ENCODE measurements around the gene MGST1. TPM values are rescaled to one million over a fixed set of nuclear protein-coding genes. Genes with fewer than 3 reads are reported as not detected.

Gene MGST1
- total and polyA plus RNA-seq, 8 donors, result 65.3 to 679 (median 77.1) TPM

DNA sequence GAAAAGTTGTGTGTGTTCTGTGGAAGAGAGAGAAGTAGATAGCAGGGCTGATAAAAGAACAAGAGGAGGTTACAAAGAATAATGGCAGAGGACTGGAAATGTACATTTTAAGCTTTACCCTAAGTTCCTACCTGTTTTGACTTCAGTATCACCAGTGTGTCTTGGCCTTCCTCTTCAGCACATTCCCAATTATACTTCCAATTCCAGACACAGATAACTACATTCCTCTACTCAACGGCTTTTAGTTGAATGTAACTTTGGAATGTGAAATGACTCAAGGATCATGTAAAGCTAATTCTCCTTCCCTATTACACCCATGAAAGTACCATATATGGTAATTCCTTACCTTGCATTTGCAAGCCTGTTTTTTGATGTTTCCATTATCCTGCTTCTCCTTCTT is 5.0 kb downstream of the MGST1 start:
- no peaks in the 10 kb centered on the region for H3K27me3 ChIP-seq
- H3K27ac ChIP-seq, result no peak overlapping the region
- peaks cover 3 to 58% of the 10 kb centered on the region in 2 donors for H3K4me1 ChIP-seq
- intact Hi-C loops (cut with DNase I), result no loop called here
- DNase-seq, result no peak
- H3K9me3 ChIP-seq, result no peaks in the 10 kb centered on the region
- peaks cover 0 to 28% of the 10 kb centered on the region in 2 donors for H3K36me3 ChIP-seq
- H3K4me3 ChIP-seq, result no peak overlapping the region
- ATAC-seq, result no peak
- TF ChIP-seq, protein P1, sequence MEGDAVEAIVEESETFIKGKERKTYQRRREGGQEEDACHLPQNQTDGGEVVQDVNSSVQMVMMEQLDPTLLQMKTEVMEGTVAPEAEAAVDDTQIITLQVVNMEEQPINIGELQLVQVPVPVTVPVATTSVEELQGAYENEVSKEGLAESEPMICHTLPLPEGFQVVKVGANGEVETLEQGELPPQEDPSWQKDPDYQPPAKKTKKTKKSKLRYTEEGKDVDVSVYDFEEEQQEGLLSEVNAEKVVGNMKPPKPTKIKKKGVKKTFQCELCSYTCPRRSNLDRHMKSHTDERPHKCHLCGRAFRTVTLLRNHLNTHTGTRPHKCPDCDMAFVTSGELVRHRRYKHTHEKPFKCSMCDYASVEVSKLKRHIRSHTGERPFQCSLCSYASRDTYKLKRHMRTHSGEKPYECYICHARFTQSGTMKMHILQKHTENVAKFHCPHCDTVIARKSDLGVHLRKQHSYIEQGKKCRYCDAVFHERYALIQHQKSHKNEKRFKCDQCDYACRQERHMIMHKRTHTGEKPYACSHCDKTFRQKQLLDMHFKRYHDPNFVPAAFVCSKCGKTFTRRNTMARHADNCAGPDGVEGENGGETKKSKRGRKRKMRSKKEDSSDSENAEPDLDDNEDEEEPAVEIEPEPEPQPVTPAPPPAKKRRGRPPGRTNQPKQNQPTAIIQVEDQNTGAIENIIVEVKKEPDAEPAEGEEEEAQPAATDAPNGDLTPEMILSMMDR (IDR thresholded peaks at IDR 0.05), result no peak

DNA sequence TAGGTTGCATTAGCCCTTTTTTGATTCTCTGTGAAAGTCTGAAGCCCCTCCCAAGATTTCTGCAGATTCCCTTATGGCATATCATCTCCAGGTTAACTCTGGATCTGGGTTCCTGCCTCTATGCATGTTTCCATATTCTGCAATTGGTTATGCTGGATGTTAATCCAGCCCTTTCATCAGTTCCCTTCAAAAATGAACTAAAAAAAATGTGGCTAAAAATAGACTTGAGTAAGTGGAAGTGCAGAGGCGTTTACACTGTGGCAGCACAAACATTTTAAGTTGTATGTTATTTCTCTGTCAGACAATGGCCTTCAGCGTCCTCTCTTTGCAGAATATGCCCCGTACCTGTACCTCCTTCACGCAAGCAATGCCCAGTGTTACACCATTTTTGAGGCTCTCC is 11.4 kb downstream of the MGST1 start:
- no peak overlapping the region for H3K27ac ChIP-seq
- H3K4me3 ChIP-seq, result no peak overlapping the region
- ATAC-seq, result no peak
- H3K36me3 ChIP-seq, result peaks cover 0 to 79% of the 10 kb centered on the region in 2 donors
- DNase-seq, result no peak
- H3K27me3 ChIP-seq, result no peaks in the 10 kb centered on the region
- TF ChIP-seq, protein P1 (IDR thresholded peaks at IDR 0.05), result no peak
- intact Hi-C loops (cut with DNase I), result no loop called here
- no peaks in the 10 kb centered on the region for H3K9me3 ChIP-seq
- peaks cover 0 to 23% of the 10 kb centered on the region in 2 donors for H3K4me1 ChIP-seq

DNA sequence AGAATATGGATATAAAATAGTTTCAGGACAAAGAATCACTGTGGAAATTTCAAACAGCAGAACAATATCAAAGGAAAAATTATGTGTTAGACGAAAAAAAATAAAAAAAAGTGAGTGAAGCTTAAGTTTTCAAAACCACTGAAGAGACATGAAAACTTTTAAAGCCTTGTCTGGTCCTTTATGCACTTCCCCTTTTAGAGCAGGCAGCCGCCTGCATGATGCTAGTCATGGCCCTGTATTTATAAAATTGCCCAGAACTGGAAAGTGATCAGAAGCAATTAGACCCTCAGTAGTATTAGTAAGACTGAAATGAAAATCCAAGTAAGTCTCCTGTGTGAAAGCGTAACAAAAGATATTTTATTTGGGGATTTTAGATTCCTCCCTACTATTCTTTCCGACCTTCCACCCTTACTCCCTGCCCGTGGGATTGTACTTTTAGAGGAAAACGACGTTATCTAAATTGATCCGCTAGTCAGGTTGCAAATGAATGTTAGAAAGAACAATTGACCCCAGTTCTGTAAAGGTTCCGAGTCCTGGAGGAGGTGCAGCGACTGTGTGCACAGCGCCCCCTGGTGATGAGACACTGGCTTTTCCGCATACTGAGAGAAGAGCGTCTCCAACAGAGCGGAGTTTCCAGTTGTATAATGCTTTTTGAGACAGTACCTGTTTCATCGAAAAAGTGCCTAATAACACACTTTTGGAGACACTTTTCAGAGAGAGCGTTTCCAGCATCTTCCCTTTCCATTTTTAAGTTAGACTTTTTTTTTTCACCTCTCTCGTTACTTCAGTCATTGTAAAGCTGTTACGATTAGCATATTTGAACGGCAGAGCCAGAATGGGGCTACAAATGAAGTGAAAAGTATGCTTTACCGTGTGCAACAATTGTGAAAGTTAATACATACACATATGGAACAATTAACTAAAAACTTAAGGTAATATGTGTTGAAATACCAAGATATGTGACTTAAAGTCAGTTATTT is 12.4 kb downstream of the MGST1 start:
- H3K36me3 ChIP-seq, result peaks cover 0 to 83% of the 10 kb centered on the region in 2 donors
- no peak overlapping the region for H3K27ac ChIP-seq
- no peak overlapping the region for H3K4me3 ChIP-seq
- peak in 3 of 4 donors; percentile 20 to 86 (median 48) for DNase-seq
- no peaks in the 10 kb centered on the region for H3K9me3 ChIP-seq
- ATAC-seq, result peak; percentile 82
- H3K27me3 ChIP-seq, result no peaks in the 10 kb centered on the region
- intact Hi-C loops (cut with DNase I), result no loop called here
- TF ChIP-seq, protein P1 (IDR thresholded peaks at IDR 0.05), result peak; percentile 35 to 73
- H3K4me1 ChIP-seq, result peaks cover 0 to 13% of the 10 kb centered on the region in 2 donors

DNA sequence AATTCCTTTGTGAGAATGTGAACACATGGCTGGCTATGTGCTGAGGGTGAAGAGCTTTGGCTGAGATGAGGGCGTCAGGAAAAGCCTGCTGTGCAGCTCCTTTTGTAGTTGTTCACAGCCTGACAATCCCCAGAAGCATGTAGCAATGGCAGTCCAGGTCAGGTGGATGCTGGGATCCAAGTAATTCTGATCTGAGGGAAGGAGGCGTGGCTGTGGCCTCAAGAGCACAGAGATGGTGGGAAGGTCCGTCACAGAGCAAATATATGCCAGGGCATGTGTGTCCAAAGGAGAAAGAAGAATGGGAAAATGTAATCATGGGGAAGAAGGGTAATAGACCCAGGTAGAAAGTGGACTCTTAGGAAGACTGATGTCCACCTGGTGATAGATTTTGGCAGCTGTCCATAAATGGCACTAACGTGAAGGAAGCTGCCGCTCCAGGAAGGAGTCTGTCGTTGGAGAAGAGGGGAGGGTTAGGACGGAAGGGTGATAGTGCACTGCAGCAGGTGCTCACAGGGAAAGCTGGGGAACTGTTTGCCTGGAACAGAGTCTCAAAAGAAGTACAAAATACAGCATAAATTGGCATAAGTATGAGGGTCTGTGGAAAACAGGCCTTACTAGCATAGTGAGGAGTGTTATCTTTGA is 13.8 kb downstream of the MGST1 start:
- TF ChIP-seq, protein P1 (IDR thresholded peaks at IDR 0.05), result no peak
- H3K36me3 ChIP-seq, result peaks cover 0 to 73% of the 10 kb centered on the region in 2 donors
- H3K27me3 ChIP-seq, result no peaks in the 10 kb centered on the region
- DNase-seq (no peak), ATAC-seq (peak; percentile 14)
- intact Hi-C loops (cut with DNase I), result no loop called here
- no peaks in the 10 kb centered on the region for H3K9me3 ChIP-seq
- H3K4me3 ChIP-seq, result no peak overlapping the region
- peaks cover 0 to 12% of the 10 kb centered on the region in 2 donors for H3K4me1 ChIP-seq
- no peak overlapping the region for H3K27ac ChIP-seq

DNA sequence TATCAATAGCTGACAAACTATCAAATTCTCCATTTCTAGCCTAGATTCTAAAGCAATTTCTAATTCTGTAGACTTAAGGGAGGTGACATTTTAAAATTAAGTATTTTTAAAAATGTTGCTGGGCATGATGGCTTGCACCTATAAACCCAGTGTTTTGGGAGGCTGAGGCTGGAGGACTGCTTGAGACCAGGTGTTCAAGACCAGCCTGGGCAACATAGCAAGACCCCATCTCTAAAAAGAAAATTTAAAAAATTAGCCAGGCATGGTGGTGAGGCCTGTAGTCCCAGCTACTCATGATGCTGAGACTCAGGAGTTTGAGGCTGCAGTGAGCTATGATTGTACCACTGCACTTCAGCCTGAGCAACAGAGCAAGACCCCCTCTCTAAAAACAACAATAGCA is 15.1 kb downstream of the MGST1 start:
- intact Hi-C loops (cut with DNase I), result no loop called here
- no peak overlapping the region for H3K4me3 ChIP-seq
- H3K9me3 ChIP-seq, result no peaks in the 10 kb centered on the region
- peaks cover 0 to 12% of the 10 kb centered on the region in 2 donors for H3K4me1 ChIP-seq
- ATAC-seq (no peak), DNase-seq (no peak)
- no peak overlapping the region for H3K27ac ChIP-seq
- no peaks in the 10 kb centered on the region for H3K27me3 ChIP-seq
- peaks cover 0 to 61% of the 10 kb centered on the region in 2 donors for H3K36me3 ChIP-seq
- TF ChIP-seq, protein P1 (IDR thresholded peaks at IDR 0.05), result no peak

Data from left lung (tissue), 10 donors.